Medulla oblongata (tissue), 1 donor: ENCODE measurements around the gene ADGRL1.

Experiments used
- DNase-seq: peaks from one replicate; pipeline ENCODE4 v3.0.0-alpha.2; 2015; ENCODE audit errors: extremely low spot score

The ADGRL1 gene

DNA sequence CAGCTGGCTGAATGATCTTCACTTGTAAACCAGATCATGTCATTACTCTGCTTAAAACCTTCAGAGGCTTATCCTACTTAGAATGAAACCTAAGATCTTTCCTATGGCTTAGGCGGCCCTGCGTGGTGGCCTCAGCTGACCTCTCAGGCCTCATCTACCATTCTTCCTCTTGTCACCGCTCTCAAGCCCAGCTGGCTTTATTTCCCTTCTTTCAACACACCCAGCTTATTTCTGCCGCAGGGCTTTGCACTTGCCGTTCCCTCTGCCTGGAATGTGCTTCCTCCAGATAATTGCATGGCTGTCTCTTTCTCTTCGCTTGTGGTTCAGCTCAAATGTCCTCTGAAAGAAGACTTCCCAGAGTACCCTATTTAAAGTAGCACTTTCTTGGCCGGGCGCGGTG, 66.0 kb downstream of the ADGRL1 start:
- peak; percentile 42 for DNase-seq

DNA sequence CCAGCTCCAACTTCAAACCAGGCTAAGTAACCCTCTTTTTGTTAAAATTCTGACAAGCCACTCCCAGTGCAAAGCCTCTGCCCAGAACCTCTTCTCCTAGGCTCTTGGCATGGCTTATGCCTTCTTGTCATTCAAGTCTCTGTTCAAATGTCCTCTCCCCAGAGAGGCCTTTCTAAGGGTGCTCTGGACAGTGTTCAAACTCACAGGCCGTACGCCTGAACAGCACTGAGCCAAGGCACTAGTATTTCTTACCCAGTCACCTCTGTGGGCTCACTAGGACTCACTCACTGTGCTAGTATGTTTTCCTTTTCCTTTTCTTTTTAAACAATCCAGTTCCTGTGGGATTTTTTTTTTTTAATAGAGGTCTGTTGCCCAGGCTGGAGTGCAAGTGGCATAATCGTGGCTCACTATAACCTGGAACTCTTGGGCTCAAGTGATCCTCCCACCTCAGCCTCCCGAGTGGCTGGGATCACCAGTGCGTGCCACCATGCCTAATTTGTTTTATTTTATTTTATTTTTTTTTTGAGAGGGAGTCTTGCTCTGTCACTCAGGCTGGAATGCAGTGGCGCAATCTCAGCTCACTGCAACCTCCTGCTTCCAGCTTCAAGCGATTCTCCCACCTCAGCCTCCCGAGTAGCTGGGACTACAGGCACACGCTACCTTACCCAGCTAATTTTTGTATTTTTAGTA, 67.2 kb downstream of the ADGRL1 start:
- peak; percentile 60 for DNase-seq

DNA sequence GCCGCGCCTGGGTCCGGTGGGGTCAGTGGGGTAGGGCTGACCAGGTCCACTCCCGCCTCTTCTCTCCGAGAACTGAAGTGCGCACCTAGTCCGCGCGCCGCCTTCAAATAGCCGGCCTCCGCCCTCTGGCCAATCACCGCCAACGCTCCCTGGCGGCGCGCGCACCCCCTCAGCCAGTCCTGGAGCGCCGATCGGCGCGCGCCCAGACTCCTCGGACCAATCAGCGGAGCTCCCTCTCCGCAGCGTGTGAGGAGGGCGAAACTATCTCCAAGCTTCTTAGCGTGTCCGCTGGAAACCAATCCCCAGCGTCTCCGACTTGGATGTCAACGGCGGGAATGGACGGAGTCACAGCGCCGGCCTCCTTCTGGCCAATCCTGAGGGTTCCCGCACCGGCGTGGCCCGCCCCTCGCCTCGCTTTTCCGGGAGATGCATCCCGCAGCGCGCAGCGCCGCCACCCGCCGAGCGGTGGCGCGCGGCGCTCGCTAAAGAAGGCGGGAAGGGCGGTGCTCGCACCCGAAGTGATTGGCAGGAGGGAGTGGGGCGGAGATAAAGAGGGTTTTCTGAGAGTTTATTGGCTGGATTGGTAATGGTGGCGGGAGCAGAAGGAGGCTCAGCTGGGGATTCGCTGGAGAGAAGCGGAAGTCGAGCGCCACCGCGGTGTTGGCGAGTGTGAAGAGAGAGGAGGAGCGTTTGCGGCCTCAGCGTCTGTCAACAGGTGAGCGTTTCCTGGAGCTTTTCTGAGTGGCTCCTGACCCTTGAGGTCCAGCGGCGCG, 69.3 kb downstream of the ADGRL1 start, which contains the start of gene ASF1B:
ASF1B (minus strand) TSS at position 81 of the 773 bp plus-strand sequence. CDS start 133 bp downstream, outside the sequence.
- DNase-seq, result peak; percentile 100

- no peak for DNase-seq
These were observed 69.9 kb downstream of the ADGRL1 start for GRCh38 chr19:14135985-14136508.

- no peak for DNase-seq
These were observed 70.6 kb downstream of the ADGRL1 start for GRCh38 chr19:14135355-14135754.

GRCh38 chr19:14127929-14128509, 78.0 kb downstream of the ADGRL1 start:
- DNase-seq, result peak; percentile 65

GRCh38 chr19:14127176-14127575, 78.8 kb downstream of the ADGRL1 start:
- DNase-seq, result no peak

DNA sequence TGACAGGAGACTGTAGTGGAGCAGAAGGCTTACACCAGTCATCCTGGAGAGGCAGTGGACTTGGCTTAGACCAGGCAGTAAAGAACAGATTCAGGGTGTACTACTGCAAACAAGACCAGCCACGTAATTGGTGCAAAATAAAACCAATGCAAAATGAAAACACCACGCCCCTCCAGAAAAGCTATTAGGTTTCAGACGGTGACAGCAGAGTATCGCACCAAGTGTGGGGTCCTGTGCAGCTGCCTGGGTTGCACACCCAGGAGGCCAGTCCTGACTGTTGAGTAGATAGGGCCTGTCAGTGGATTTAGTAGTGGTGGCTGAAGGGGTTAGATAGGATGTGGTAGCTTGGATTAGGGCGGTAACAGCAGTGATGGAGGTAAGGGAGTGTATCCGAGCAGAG, 83.0 kb downstream of the ADGRL1 start:
- no peak for DNase-seq

- no peak for DNase-seq
These were observed 85.5 kb downstream of the ADGRL1 start for GRCh38 chr19:14120497-14120780.

GRCh38 chr19:14119644-14120496, 86.1 kb downstream of the ADGRL1 start:
- DNase-seq, result no peak

DNA sequence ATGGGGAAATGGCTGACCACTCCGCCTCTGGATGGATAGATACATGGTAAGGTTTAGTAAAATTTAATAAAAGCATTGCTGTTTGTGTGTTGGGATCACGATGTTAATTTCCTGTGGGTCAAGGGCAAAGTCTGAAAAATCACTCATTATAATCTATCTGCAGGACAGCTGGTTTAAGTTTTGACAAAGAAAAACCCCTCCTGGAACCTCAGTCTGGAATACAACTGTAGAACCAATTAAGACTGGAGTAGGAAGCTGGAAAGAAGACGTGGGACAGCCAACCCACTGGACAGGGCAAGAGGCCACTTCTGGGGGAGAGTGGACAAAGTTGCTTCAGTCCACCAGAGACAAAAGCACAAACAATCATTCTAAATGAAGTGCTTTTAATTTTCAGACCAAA, 86.8 kb downstream of the ADGRL1 start:
- no peak for DNase-seq

GRCh38 chr19:14118165-14119051, 87.6 kb downstream of the ADGRL1 start:
- DNase-seq, result peak; percentile 87

DNA sequence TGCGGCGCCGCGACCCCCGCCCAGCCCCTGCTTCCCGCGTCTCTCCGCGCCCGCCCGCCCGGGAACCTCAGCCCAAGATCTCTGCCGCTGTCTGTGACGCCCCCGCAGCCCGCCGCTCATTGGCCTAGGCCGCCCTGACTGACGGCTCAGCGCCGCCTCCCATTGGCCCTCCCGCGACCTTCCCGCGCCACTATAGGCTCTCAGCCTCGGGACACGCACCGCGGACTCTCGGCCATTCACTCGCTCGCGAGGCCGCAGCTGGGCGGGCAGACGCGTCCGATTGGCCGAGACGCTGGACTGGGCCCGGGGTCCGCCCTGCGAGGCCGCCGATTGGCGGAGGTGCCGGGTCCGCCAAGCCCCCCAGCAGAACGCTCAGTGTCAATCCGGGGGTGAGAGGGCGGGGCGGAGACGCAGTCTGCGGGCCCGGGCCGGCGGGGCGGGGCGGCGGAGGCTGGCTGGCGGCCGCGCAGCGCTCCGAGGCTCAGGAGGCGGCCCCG, 88.3 kb downstream of the ADGRL1 start, which contains the start of gene PRKACA:
PRKACA (minus strand) TSS at position 95 of the 497 bp plus-strand sequence. CDS start 215 bp downstream, outside the sequence.
- peak; percentile 99 for DNase-seq

DNA sequence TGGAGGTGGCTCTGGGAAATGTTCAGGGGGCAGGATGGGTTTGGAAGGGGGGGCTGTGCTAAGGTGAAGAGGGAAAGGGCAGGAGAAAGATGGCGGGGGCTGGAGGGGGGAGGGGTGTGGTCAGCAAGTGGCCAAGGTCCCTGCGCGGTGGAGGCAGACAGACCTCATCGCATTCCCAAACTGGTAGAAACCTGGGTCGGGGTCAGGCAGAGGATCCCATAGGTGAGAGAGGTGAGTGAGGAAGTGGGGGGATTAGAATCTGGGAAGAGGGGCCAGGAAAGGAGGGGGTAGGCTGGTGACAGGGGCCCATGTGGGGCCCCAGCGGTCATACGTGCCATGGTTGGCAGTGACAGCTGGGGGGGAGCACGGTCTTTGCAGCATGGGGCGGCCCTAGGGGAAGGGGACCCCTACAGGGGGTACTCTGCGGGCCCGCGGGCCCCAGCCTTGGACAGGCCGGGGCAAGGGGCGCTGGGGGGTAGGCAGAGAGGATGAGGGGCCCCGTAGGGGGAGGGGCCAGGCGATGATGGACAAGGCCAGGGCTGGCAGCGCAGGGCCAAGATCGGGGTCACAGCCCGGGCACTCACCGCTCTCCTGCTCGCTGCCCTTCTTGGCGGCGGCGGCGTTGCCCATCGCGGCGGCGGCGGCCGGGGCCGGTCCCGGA, 88.9 kb downstream of the ADGRL1 start:
- DNase-seq, result no peak

- no peak for DNase-seq
These were observed 89.4 kb downstream of the ADGRL1 start for GRCh38 chr19:14116525-14116917.

GRCh38 chr19:14115756-14116155, 90.2 kb downstream of the ADGRL1 start:
- DNase-seq, result no peak

DNA sequence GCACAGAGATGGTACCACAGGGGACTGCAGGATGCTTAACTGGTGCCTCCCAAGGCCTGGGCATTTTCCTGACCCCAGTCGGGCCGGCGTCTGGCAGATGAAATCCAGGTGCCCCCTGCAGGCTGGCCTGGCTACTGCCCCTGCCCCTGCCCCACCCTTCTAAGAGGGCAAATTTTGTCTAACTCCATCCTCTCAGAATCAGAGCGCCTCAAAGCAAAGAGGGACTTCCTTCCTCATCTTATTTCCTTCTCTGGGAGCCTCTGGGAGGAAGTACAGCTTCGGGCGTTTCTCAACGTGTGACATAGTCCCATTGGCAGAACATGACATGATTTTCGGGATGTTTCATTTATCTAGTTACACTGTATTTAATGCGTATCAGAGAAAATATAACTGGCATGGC, 91.1 kb downstream of the ADGRL1 start:
- peak; percentile 71 for DNase-seq

- DNase-seq, result no peak
These were observed 91.5 kb downstream of the ADGRL1 start for GRCh38 chr19:14114439-14114838.

DNA sequence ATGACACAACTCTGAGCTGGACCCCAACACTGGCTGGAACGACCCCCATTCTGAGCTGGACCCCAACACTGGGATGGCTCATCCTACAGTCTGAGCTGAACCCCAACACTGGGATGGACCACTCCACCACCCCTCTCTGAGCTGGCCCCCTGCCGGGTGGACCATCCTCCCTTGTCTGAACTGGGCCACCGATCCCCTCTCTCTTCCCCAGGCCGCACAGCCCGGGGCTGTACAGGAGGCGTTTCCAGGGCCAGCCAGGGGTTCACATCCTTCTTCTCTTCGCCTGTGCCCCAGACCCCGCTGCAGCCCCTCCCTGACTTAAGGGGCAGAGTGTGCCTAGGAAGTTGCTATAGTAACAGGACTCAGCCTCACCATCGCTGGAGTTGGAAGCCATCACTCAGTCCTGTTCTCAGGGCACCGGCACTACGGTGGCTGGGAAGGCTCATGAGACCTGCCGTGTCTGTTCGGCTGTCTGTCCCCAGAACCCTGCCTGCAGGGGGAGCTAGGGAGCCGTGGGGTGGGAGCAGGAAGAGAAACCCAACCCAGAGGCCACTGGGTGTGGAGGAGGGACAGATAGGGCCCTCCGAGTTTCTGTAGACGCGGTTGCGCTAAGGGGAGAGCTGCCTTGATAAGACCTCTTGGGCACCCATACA, 92.1 kb downstream of the ADGRL1 start:
- no peak for DNase-seq
